Pulmonary artery endothelial cell (primary cell): ENCODE measurements around the gene SULF2. TPM values are rescaled to one million over a fixed set of nuclear protein-coding genes. Genes with fewer than 3 reads are reported as not detected.

Experiments used
- DNase-seq: peaks from one replicate; pipeline ENCODE4 v3.0.0-alpha.2; 2011; ENCODE audit warnings: low read depth, low spot score
- total RNA-seq: library from RNA; depleted of rRNA; stranded (reverse); fragments of >200 nt; gene quantifications from 2 replicates; pipeline ENCODE4 v1.2.3, GENCODE V29; 2014

Gene SULF2
- total RNA-seq, 1 donor from 2014 or later: 64.6 TPM

- no peak for DNase-seq
Observed at GRCh38 chr20:47762699-47763268, 22.5 kb downstream of the SULF2 start.

GRCh38 chr20:47761482-47762047, 23.7 kb downstream of the SULF2 start:
- DNase-seq: no peak

GRCh38 chr20:47760686-47761481, 24.4 kb downstream of the SULF2 start:
- no peak for DNase-seq

- no peak for DNase-seq
Observed at GRCh38 chr20:47758517-47759450, 26.5 kb downstream of the SULF2 start.

GRCh38 chr20:47757145-47758035, 27.9 kb downstream of the SULF2 start:
- DNase-seq: no peak

- DNase-seq: no peak
Observed at GRCh38 chr20:47754946-47755652, 30.2 kb downstream of the SULF2 start.

- DNase-seq: no peak
Observed at GRCh38 chr20:47754388-47754715, 30.9 kb downstream of the SULF2 start.

- no peak for DNase-seq
Observed at GRCh38 chr20:47753576-47754387, 31.5 kb downstream of the SULF2 start.

GRCh38 chr20:47751449-47751848, 33.8 kb downstream of the SULF2 start:
- no peak for DNase-seq

GRCh38 chr20:47749339-47749738, 35.9 kb downstream of the SULF2 start:
- DNase-seq: no peak

GRCh38 chr20:47748823-47749222, 36.5 kb downstream of the SULF2 start:
- DNase-seq: no peak

GRCh38 chr20:47748069-47748468, 37.2 kb downstream of the SULF2 start:
- no peak for DNase-seq

- no peak for DNase-seq
Observed at GRCh38 chr20:47747669-47748031, 37.6 kb downstream of the SULF2 start.

GRCh38 chr20:47744803-47745202, 40.5 kb downstream of the SULF2 start:
- DNase-seq: no peak

GRCh38 chr20:47743671-47744070, 41.6 kb downstream of the SULF2 start:
- DNase-seq: no peak

- DNase-seq: no peak
Observed at GRCh38 chr20:47741669-47742608, 43.3 kb downstream of the SULF2 start.

GRCh38 chr20:47740862-47741184, 44.5 kb downstream of the SULF2 start:
- DNase-seq: no peak

GRCh38 chr20:47740121-47740861, 45.0 kb downstream of the SULF2 start:
- no peak for DNase-seq
